HuH-7.5 (cell line): Measurements from ENCODE around the gene OS9.
A peak's percentile ranks its signal among the peaks of the same experiment; 100 is the strongest.

Source experiments
- DNase-seq: peaks from one replicate; pipeline ENCODE4 v3.0.0; 2011; ENCODE audit warnings: low spot score

Gene OS9

GRCh38 chr12:57754411-57755193 lies 60.7 kb downstream of the OS9 start, which contains the start of gene MARCHF9:
MARCHF9 (plus strand) TSS chr12:57755103; CDS start chr12:57755529, 426 bp downstream.
- peak; percentile 86 for DNase-seq

- no peak for DNase-seq
Observed at GRCh38 chr12:57755194-57755453, 61.2 kb downstream of the OS9 start.

GRCh38 chr12:57755454-57756372 lies 61.8 kb downstream of the OS9 start:
- DNase-seq, result peak; percentile 71

GRCh38 chr12:57756406-57757341 lies 62.7 kb downstream of the OS9 start:
- DNase-seq, result peak; percentile 98

GRCh38 chr12:57757771-57758170 lies 63.8 kb downstream of the OS9 start:
- no peak for DNase-seq

GRCh38 chr12:57758552-57759359 lies 64.8 kb downstream of the OS9 start:
- DNase-seq, result no peak

- DNase-seq, result peak; percentile 82
Observed at GRCh38 chr12:57759360-57759980, 65.5 kb downstream of the OS9 start.

- DNase-seq, result no peak
Observed at GRCh38 chr12:57760347-57760982, 66.5 kb downstream of the OS9 start.

GRCh38 chr12:57761391-57761998 lies 67.6 kb downstream of the OS9 start:
- DNase-seq, result no peak

GRCh38 chr12:57762463-57762862 lies 68.5 kb downstream of the OS9 start:
- DNase-seq, result no peak

GRCh38 chr12:57763881-57764661 lies 70.1 kb downstream of the OS9 start:
- DNase-seq, result no peak

GRCh38 chr12:57764662-57765002 lies 70.7 kb downstream of the OS9 start:
- no peak for DNase-seq

GRCh38 chr12:57765003-57765697 lies 71.2 kb downstream of the OS9 start:
- no peak for DNase-seq

GRCh38 chr12:57765698-57766463 lies 71.9 kb downstream of the OS9 start:
- DNase-seq, result no peak

- DNase-seq, result no peak
Observed at GRCh38 chr12:57766464-57767304, 72.8 kb downstream of the OS9 start, which contains the start of gene CYP27B1. CYP27B1 (minus strand) TSS chr12:57767078; CDS start chr12:57767041, 37 bp downstream.

- no peak for DNase-seq
Observed at GRCh38 chr12:57767305-57767698, 73.4 kb downstream of the OS9 start.

- no peak for DNase-seq
Observed at GRCh38 chr12:57767876-57768275, 73.9 kb downstream of the OS9 start.
